H9 (cell line): ENCODE data around the gene TSPYL4. TPM values are rescaled to one million over a fixed set of nuclear protein-coding genes. Genes with fewer than 3 reads are reported as not detected.

Source experiments
- DNase-seq: peaks from one replicate; pipeline ENCODE4 v3.0.0-alpha.2; 2017
- H2AFZ ChIP-seq: one replicate; pipeline ENCODE4 v1.6.1; 2013; ENCODE audit warnings: mild to moderate bottlenecking, low read length, control low read depth, moderate library complexity
- H2AK5ac ChIP-seq: 2 replicates; pipeline ENCODE4 v1.6.1; 2013; ENCODE audit warnings: low read length, control low read depth, mixed read lengths; ENCODE audit not compliant: insufficient read length
- H2BK120ac ChIP-seq: one replicate; pipeline ENCODE4 v1.6.1; 2013; ENCODE audit warnings: low read depth, mild to moderate bottlenecking, low read length, control low read depth, inconsistent platforms; ENCODE audit not compliant: poor library complexity, severe bottlenecking
- H2BK12ac ChIP-seq: 2 replicates; pipeline ENCODE4 v1.6.1; 2013; ENCODE audit warnings: low read length, control low read depth, mixed read lengths, low read depth; ENCODE audit not compliant: insufficient read length
- H2BK15ac ChIP-seq: 2 replicates; pipeline ENCODE4 v1.6.1; 2013; ENCODE audit warnings: low read depth, low read length, control low read depth
- H2BK20ac ChIP-seq: one replicate; pipeline ENCODE4 v1.6.1; 2013; ENCODE audit warnings: low read depth, mild to moderate bottlenecking, low read length, control low read depth, inconsistent platforms; ENCODE audit not compliant: poor library complexity, severe bottlenecking
- H2BK5ac ChIP-seq: 2 replicates; pipeline ENCODE4 v1.6.1; 2013; ENCODE audit warnings: low read length, control low read depth, mixed read lengths; ENCODE audit not compliant: insufficient read length
- H3K14ac ChIP-seq: 2 replicates; pipeline ENCODE4 v1.6.1; 2013; ENCODE audit warnings: low read length, control low read depth; ENCODE audit not compliant: insufficient read depth
- H3K18ac ChIP-seq: 2 replicates; pipeline ENCODE4 v1.6.1; 2013; ENCODE audit warnings: low read depth, mild to moderate bottlenecking, mixed read lengths, low read length, control low read depth; ENCODE audit not compliant: insufficient read length
- H3K23ac ChIP-seq: 2 replicates; pipeline ENCODE4 v1.6.1; 2013; ENCODE audit warnings: low read length, control low read depth, mixed read lengths, low read depth; ENCODE audit not compliant: insufficient read length
- H3K23me2 ChIP-seq: 2 replicates; pipeline ENCODE4 v1.6.1; 2013; ENCODE audit warnings: low read depth, mild to moderate bottlenecking, mixed read lengths, low read length, control low read depth; ENCODE audit not compliant: insufficient read length, poor library complexity, severe bottlenecking
- H3K27ac ChIP-seq: 2 replicates; pipeline ENCODE4 v1.5.1; 2013; ENCODE audit warnings: low read length, control low read depth, mixed read lengths, low read depth; ENCODE audit not compliant: insufficient read length
- H3K27me3 ChIP-seq: 2 replicates; pipeline ENCODE4 v1.6.1; 2013; ENCODE audit warnings: low read length, control low read depth, inconsistent platforms; ENCODE audit not compliant: insufficient read depth
- H3K4ac ChIP-seq: 2 replicates; pipeline ENCODE4 v1.6.1; 2013; ENCODE audit warnings: low read depth, mild to moderate bottlenecking, control low read depth, inconsistent platforms, low read length, moderate library complexity
- H3K4me1 ChIP-seq: 2 replicates; pipeline ENCODE4 v1.6.1; 2013; ENCODE audit warnings: low read length, control low read depth, inconsistent platforms; ENCODE audit not compliant: insufficient read depth
- H3K4me2 ChIP-seq: 2 replicates; pipeline ENCODE4 v1.6.1; 2013; ENCODE audit warnings: low read length, control low read depth, mixed read lengths; ENCODE audit not compliant: insufficient read length, insufficient read depth
- H3K56ac ChIP-seq: 2 replicates; pipeline ENCODE4 v1.6.1; 2013; ENCODE audit warnings: low read depth, mild to moderate bottlenecking, mixed read lengths, low read length, control low read depth; ENCODE audit not compliant: insufficient read length
- H3K79me1 ChIP-seq: 2 replicates; pipeline ENCODE4 v1.6.1; 2013; ENCODE audit warnings: low read depth, mild to moderate bottlenecking, moderate library complexity, low read length, control low read depth, inconsistent platforms; ENCODE audit not compliant: insufficient read depth, poor library complexity, severe bottlenecking
- H3K79me2 ChIP-seq: 2 replicates; pipeline ENCODE4 v1.6.1; 2013; ENCODE audit warnings: low read length, control low read depth, inconsistent platforms; ENCODE audit not compliant: insufficient read depth
- H3K9ac ChIP-seq: 2 replicates; pipeline ENCODE4 v1.6.1; 2013; ENCODE audit warnings: low read length, control low read depth, mixed read lengths; ENCODE audit not compliant: insufficient read length; ENCODE audit errors: extremely low read depth
- H3K9me3 ChIP-seq: one replicate; pipeline ENCODE4 v1.6.1; 2013; ENCODE audit warnings: low read depth, low read length, inconsistent platforms; ENCODE audit not compliant: control insufficient read depth
- H3T11ph ChIP-seq: one replicate; pipeline ENCODE4 v1.6.1; 2013; ENCODE audit warnings: mild to moderate bottlenecking, low read length, control low read depth, inconsistent platforms
- H4K20me1 ChIP-seq: one replicate; pipeline ENCODE4 v1.6.1; 2013; ENCODE audit not compliant: control insufficient read depth, insufficient read length, insufficient read depth
- H4K5ac ChIP-seq: 2 replicates; pipeline ENCODE4 v1.6.1; 2013; ENCODE audit warnings: low read depth, mild to moderate bottlenecking, mixed read lengths, low read length, control low read depth; ENCODE audit not compliant: insufficient read length
- H4K8ac ChIP-seq: replicated peaks from 2 replicates; pipeline ENCODE4 v1.6.1; 2013; ENCODE audit warnings: low read length, control low read depth, mixed read lengths, low read depth; ENCODE audit not compliant: insufficient read length
- H4K91ac ChIP-seq: 2 replicates; pipeline ENCODE4 v1.6.1; 2013; ENCODE audit warnings: low read depth, mild to moderate bottlenecking, moderate library complexity, mixed read lengths, low read length, control low read depth; ENCODE audit not compliant: insufficient read length
- H3K27ac Mint-ChIP-seq, 3 experiments: 2 replicates in 2 of 3; 3 replicates in 1 of 3; pipeline ENCODE4 v1.8.0; 2020 to 2021; ENCODE audit warnings: mixed read lengths in 3 of 3, mild to moderate bottlenecking in 1 of 3, moderate library complexity in 1 of 3
- H3K27me3 Mint-ChIP-seq: 2 replicates; pipeline ENCODE4 v1.8.0; 2021; ENCODE audit warnings: low read depth, mild to moderate bottlenecking, moderate library complexity, mixed read lengths
- H3K36me3 Mint-ChIP-seq, 3 experiments: 2 replicates in 2 of 3; 3 replicates in 1 of 3; pipeline ENCODE4 v1.8.0; 2020 to 2021; ENCODE audit warnings: low read depth in 3 of 3, mixed read lengths in 3 of 3; ENCODE audit not compliant: insufficient read depth in 1 of 3
- H3K4me1 Mint-ChIP-seq, 2 experiments: 2 replicates each; pipeline ENCODE4 v1.8.0; 2020; ENCODE audit warnings: mixed read lengths in 2 of 2
- H3K4me3 Mint-ChIP-seq, 2 experiments: 2 replicates in 1 of 2; 3 replicates in 1 of 2; pipeline ENCODE4 v1.8.0; 2020 to 2021; ENCODE audit warnings: mild to moderate bottlenecking in 2 of 2, mixed read lengths in 2 of 2, moderate library complexity in 1 of 2
- H3K9me3 Mint-ChIP-seq, 2 experiments: 2 replicates in 1 of 2; 3 replicates in 1 of 2; pipeline ENCODE4 v1.8.0; 2020; ENCODE audit warnings: mild to moderate bottlenecking in 2 of 2, mixed read lengths in 2 of 2, moderate library complexity in 1 of 2
- CTCF ChIP-seq: fragments of 200-600 bp; sonication (generic); conservative IDR thresholded peaks from 3 replicates; pipeline ENCODE4 v1.8.0; 2021; ENCODE audit warnings: antibody characterized with exemption, mild to moderate bottlenecking
- WGBS: extraction: QIAGEN DNeasy Blood & Tissue Kit; methylation state at CpG from one replicate; pipeline ENCODE4 v1.1.7; 2013; ENCODE audit warnings: missing lambda C conversion rate, low lambda C conversion rate, mixed read lengths; ENCODE audit not compliant: insufficient read length; ENCODE audit errors: extremely low coverage; 5-methylcytosine and 5-hydroxymethylcytosine counted together
- total RNA-seq: library from RNA; stranded (reverse); gene quantifications from 2 replicates; pipeline ENCODE4 v1.2.1, GENCODE V29; 2021

The TSPYL4 gene
- total RNA-seq, 1 experiment from 2014 or later: 19.0 TPM

- H2BK12ac ChIP-seq: peak overlapping the region; percentile 31
- TF ChIP-seq CTCF: no peak
- H3K27me3 ChIP-seq: no peaks in the 10 kb centered on the region
Measured at GRCh38 chr6:116251568-116252384, 2.1 kb downstream of the TSPYL4 start.

More at GRCh38 chr6:116251568-116252384, 2.1 kb downstream of the TSPYL4 start:
- H3K27ac ChIP-seq: peak overlapping the region; percentile 40
- no CpG with 5 or more reads among the region's 6 CpGs for WGBS
- peak overlapping the region; percentile 75 for H3K4me2 ChIP-seq
- Mint-ChIP-seq H3K9me3 (no peaks in the 10 kb centered on the region), H3K27ac (peak overlapping the region; percentile 33 to 92 (median 87); a peak in 6 of 7 replicates), H3K27me3 (no peaks in the 10 kb centered on the region), H3K4me3 (peak overlapping the region; percentile 47 to 67), H3K4me1 (peaks cover 26 to 28% of the 10 kb centered on the region in 2 experiments), H3K36me3 (peaks cover 4 to 12% (median 6%) of the 10 kb centered on the region in 3 experiments; a peak in 4 of 7 replicates)
- H3K23ac ChIP-seq: no peak overlapping the region
- H3K79me2 ChIP-seq: peaks cover 3% of the 10 kb centered on the region; the same call in 1 of the 2 replicates
- H2BK120ac ChIP-seq: no peak overlapping the region
- H2AFZ ChIP-seq: no peak overlapping the region
- H3K18ac ChIP-seq: no peak overlapping the region
- H2BK15ac ChIP-seq: no peak overlapping the region
- H2AK5ac ChIP-seq: no peak overlapping the region
- H3K56ac ChIP-seq: no peak overlapping the region
- H3K23me2 ChIP-seq: peaks cover 9% of the 10 kb centered on the region
- H4K91ac ChIP-seq: no peak overlapping the region
- H3K9ac ChIP-seq: no peak overlapping the region
- no peaks in the 10 kb centered on the region for H3K79me1 ChIP-seq
- no peak overlapping the region for H4K8ac ChIP-seq
- H3K14ac ChIP-seq: no peak overlapping the region
- no peak overlapping the region for H4K5ac ChIP-seq
- H3K9me3 ChIP-seq: no peaks in the 10 kb centered on the region
- no peaks in the 10 kb centered on the region for H4K20me1 ChIP-seq
- DNase-seq: peak; percentile 39
- H3K4ac ChIP-seq: no peak overlapping the region
- H2BK20ac ChIP-seq: no peak overlapping the region
- no peak overlapping the region for H3T11ph ChIP-seq
- H2BK5ac ChIP-seq: no peak overlapping the region
- peaks cover 10% of the 10 kb centered on the region; the same call in 1 of the 2 replicates for H3K4me1 ChIP-seq
